RKO (cell line): ENCODE results near the gene INS.

ENCODE experiments used
- DNase-seq: peaks from one replicate; pipeline ENCODE4 v3.0.0-alpha.2; 2016; ENCODE audit warnings: low spot score

The INS gene

GRCh38 chr11:2160736-2161259 lies at the start of gene INS:
INS (minus strand) TSS chr11:2161209; CDS start chr11:2160971, 238 bp downstream.
- DNase-seq = no peak

GRCh38 chr11:2210366-2211112 lies 49.5 kb upstream of the INS start:
- DNase-seq = no peak

- DNase-seq = no peak
These were observed 48.9 kb upstream of the INS start for GRCh38 chr11:2209900-2210321.

GRCh38 chr11:2209370-2209801 lies 48.4 kb upstream of the INS start:
- no peak for DNase-seq

GRCh38 chr11:2208691-2209369 lies 47.8 kb upstream of the INS start:
- no peak for DNase-seq

- DNase-seq = no peak
These were observed 47.0 kb upstream of the INS start for GRCh38 chr11:2207773-2208621.

- no peak for DNase-seq
These were observed 46.2 kb upstream of the INS start for GRCh38 chr11:2207212-2207611.

GRCh38 chr11:2205981-2206690 lies 45.1 kb upstream of the INS start:
- DNase-seq = no peak

- DNase-seq = no peak
These were observed 44.3 kb upstream of the INS start for GRCh38 chr11:2205214-2205720.

GRCh38 chr11:2204361-2205213 lies 43.6 kb upstream of the INS start:
- DNase-seq = no peak

GRCh38 chr11:2203440-2204259 lies 42.6 kb upstream of the INS start:
- no peak for DNase-seq

- no peak for DNase-seq
These were observed 42.0 kb upstream of the INS start for GRCh38 chr11:2202900-2203439.

- no peak for DNase-seq
These were observed 41.3 kb upstream of the INS start for GRCh38 chr11:2202071-2202899.

- no peak for DNase-seq
These were observed 40.5 kb upstream of the INS start for GRCh38 chr11:2201542-2201941.

- DNase-seq = no peak
These were observed 40.0 kb upstream of the INS start for GRCh38 chr11:2200957-2201519.

- no peak for DNase-seq
These were observed 39.5 kb upstream of the INS start for GRCh38 chr11:2200536-2200935.

GRCh38 chr11:2199466-2200341 lies 38.7 kb upstream of the INS start:
- DNase-seq = no peak
